Neural crest cell (in vitro differentiated cells): Measurements from ENCODE around the gene BSN. TPM values are rescaled to one million over a fixed set of nuclear protein-coding genes. Genes with fewer than 3 reads are reported as not detected.
"Not testable (repeated sequence)": the region's sequence is repeated elsewhere in the genome, so short reads cannot be mapped to it uniquely, and the experiment has no call there.

Experiments
- DNase-seq: peaks from one replicate; pipeline ENCODE4 v3.0.0; 2021; ENCODE audit warnings: low read depth, mixed read lengths, low spot score
- H3K27ac Mint-ChIP-seq: one replicate; pipeline ENCODE4 v1.8.0; 2021; ENCODE audit warnings: mild to moderate bottlenecking, mixed read lengths; ENCODE audit not compliant: unreplicated experiment
- H3K27me3 Mint-ChIP-seq: 2 replicates; pipeline ENCODE4 v1.8.0; 2021; ENCODE audit warnings: low read depth, mild to moderate bottlenecking, mixed read lengths
- H3K36me3 Mint-ChIP-seq: 2 replicates; pipeline ENCODE4 v1.8.0; 2021; ENCODE audit warnings: low read depth, mild to moderate bottlenecking, mixed read lengths
- H3K4me1 Mint-ChIP-seq: 2 replicates; pipeline ENCODE4 v1.8.0; 2021; ENCODE audit warnings: mixed read lengths
- H3K4me3 Mint-ChIP-seq: one replicate; pipeline ENCODE4 v1.8.0; 2021; ENCODE audit warnings: mild to moderate bottlenecking, mixed read lengths
- H3K9me3 Mint-ChIP-seq: 2 replicates; pipeline ENCODE4 v1.8.0; 2021; ENCODE audit warnings: mixed read lengths
- CTCF ChIP-seq: fragments of 200-600 bp; sonication (generic); conservative IDR thresholded peaks from 2 replicates; pipeline ENCODE4 v1.5.0; 2021; ENCODE audit warnings: antibody characterized with exemption, mild to moderate bottlenecking
- total RNA-seq: library from RNA; stranded (reverse); gene quantifications from 2 replicates; pipeline ENCODE4 v1.2.1, GENCODE V29; 2021

Gene BSN
- total RNA-seq, 1 donor from 2014 or later, result 6.5 TPM

GRCh38 chr3:49568965-49569364 is 14.7 kb downstream of the BSN start:
- TF ChIP-seq CTCF, result no peak
- Mint-ChIP-seq H3K36me3 (no peaks in the 10 kb centered on the region), H3K27me3 (no peaks in the 10 kb centered on the region), H3K9me3 (no peaks in the 10 kb centered on the region), H3K4me1 (no peaks in the 10 kb centered on the region), H3K4me3 (no peak overlapping the region), H3K27ac (peak overlapping the region; percentile 40)
- DNase-seq, result no peak

GRCh38 chr3:49570028-49570654 is 15.9 kb downstream of the BSN start:
- DNase-seq, result no peak
- Mint-ChIP-seq H3K27ac (no peak overlapping the region), H3K9me3 (no peaks in the 10 kb centered on the region), H3K4me3 (no peak overlapping the region), H3K27me3 (no peaks in the 10 kb centered on the region), H3K36me3 (no peaks in the 10 kb centered on the region), H3K4me1 (no peaks in the 10 kb centered on the region)
- TF ChIP-seq CTCF, result no peak

GRCh38 chr3:49582177-49582576 is 27.9 kb downstream of the BSN start:
- no peak overlapping the region for H3K4me3 Mint-ChIP-seq
- TF ChIP-seq CTCF, result no peak
- H3K9me3 Mint-ChIP-seq, result no peaks in the 10 kb centered on the region
- no peaks in the 10 kb centered on the region for H3K36me3 Mint-ChIP-seq
- no peak overlapping the region for H3K27ac Mint-ChIP-seq
- H3K4me1 Mint-ChIP-seq, result no peaks in the 10 kb centered on the region
- H3K27me3 Mint-ChIP-seq, result no peaks in the 10 kb centered on the region
- no peak for DNase-seq

- DNase-seq, H3K4me1 Mint-ChIP-seq, H3K4me3 Mint-ChIP-seq, H3K27ac Mint-ChIP-seq, H3K27me3 Mint-ChIP-seq, H3K36me3 Mint-ChIP-seq, H3K9me3 Mint-ChIP-seq: not testable (repeated sequence)
Measured at GRCh38 chr3:49585261-49585755, 31.0 kb downstream of the BSN start.

- no peak overlapping the region for H3K27ac Mint-ChIP-seq
- no peaks in the 10 kb centered on the region for H3K36me3 Mint-ChIP-seq
- H3K27me3 Mint-ChIP-seq, result no peaks in the 10 kb centered on the region
- DNase-seq, result no peak
- TF ChIP-seq CTCF, result no peak
- peaks cover 3% of the 10 kb centered on the region for H3K9me3 Mint-ChIP-seq
- H3K4me1 Mint-ChIP-seq, result peaks cover 3% of the 10 kb centered on the region
- H3K4me3 Mint-ChIP-seq, result no peak overlapping the region
Measured at GRCh38 chr3:49591615-49592014, 37.3 kb downstream of the BSN start.

- Mint-ChIP-seq H3K27me3 (no peaks in the 10 kb centered on the region), H3K36me3 (no peaks in the 10 kb centered on the region), H3K4me1 (peaks cover 3% of the 10 kb centered on the region), H3K9me3 (peaks cover 3% of the 10 kb centered on the region), H3K27ac (no peak overlapping the region), H3K4me3 (no peak overlapping the region)
- no peak for DNase-seq
- no peak for TF ChIP-seq CTCF
Measured at GRCh38 chr3:49593041-49593440, 38.8 kb downstream of the BSN start.
